SJSA1 (cell line): ENCODE measurements around the gene EARS2. TPM values are rescaled to one million over a fixed set of nuclear protein-coding genes. Genes with fewer than 3 reads are reported as not detected.
A peak's percentile ranks its signal among the peaks of the same experiment; 100 is the strongest.
"Not testable (repeated sequence)": the region's sequence is repeated elsewhere in the genome, so short reads cannot be mapped to it uniquely, and the experiment has no call there.

ENCODE experiments used
- DNase-seq, 2 experiments: peaks; one replicate each; pipeline ENCODE4 v3.0.0-alpha.2; 2015 to 2020; ENCODE audit warnings: low spot score in 2 of 2, low read depth in 1 of 2
- H3K27ac ChIP-seq: fragments of 250-450 bp; sonication (Bioruptor Pico); 2 replicates; pipeline ENCODE4 v1.5.1; 2020; ENCODE audit warnings: mild to moderate bottlenecking, moderate library complexity
- H3K27me3 ChIP-seq: fragments of 250-450 bp; sonication (Bioruptor Pico); replicated peaks from 2 replicates; pipeline ENCODE4 v1.5.1; 2020; ENCODE audit warnings: mild to moderate bottlenecking, moderate library complexity
- H3K36me3 ChIP-seq: fragments of 250-450 bp; sonication (Bioruptor Pico); 2 replicates; pipeline ENCODE4 v1.5.1; 2020; ENCODE audit warnings: mild to moderate bottlenecking
- H3K4me1 ChIP-seq: fragments of 250-450 bp; sonication (Bioruptor Pico); replicated peaks from 2 replicates; pipeline ENCODE4 v1.6.1; 2021; ENCODE audit warnings: mild to moderate bottlenecking
- H3K4me3 ChIP-seq: fragments of 250-450 bp; sonication (Bioruptor Pico); 2 replicates; pipeline ENCODE4 v1.5.1; 2020; ENCODE audit warnings: mild to moderate bottlenecking
- H3K9me3 ChIP-seq: fragments of 250-450 bp; sonication (Bioruptor Pico); replicated peaks from 2 replicates; pipeline ENCODE4 v1.5.1; 2020; ENCODE audit warnings: mild to moderate bottlenecking
- total RNA-seq: library from RNA; depleted of rRNA; stranded (reverse); fragments of >200 nt; shearing (Covaris generic); gene quantifications from 2 replicates; pipeline ENCODE4 v1.2.3, GENCODE V29; 2014

The EARS2 gene
- total RNA-seq, 1 experiment from 2014 or later = 48.4 TPM

- Histone ChIP-seq H3K36me3 (peaks cover 13% of the 10 kb centered on the region), H3K4me1 (peaks cover 10% of the 10 kb centered on the region), H3K4me3 (no peak overlapping the region), H3K27me3 (no peaks in the 10 kb centered on the region), H3K27ac (no peak overlapping the region), H3K9me3 (no peaks in the 10 kb centered on the region)
- no peak for DNase-seq
These were observed 44.9 kb downstream of the EARS2 start for GRCh38 chr16:23512168-23512695.

GRCh38 chr16:23511731-23512130, 45.4 kb downstream of the EARS2 start:
- Histone ChIP-seq H3K36me3 (peaks cover 13% of the 10 kb centered on the region), H3K9me3 (no peaks in the 10 kb centered on the region), H3K4me3 (no peak overlapping the region), H3K4me1 (peaks cover 10% of the 10 kb centered on the region), H3K27ac (no peak overlapping the region), H3K27me3 (no peaks in the 10 kb centered on the region)
- no peak for DNase-seq

- peaks cover 14% of the 10 kb centered on the region for H3K4me1 ChIP-seq
- not testable (repeated sequence) for H3K27me3 ChIP-seq, DNase-seq, H3K9me3 ChIP-seq, H3K27ac ChIP-seq
- peak overlapping the region; percentile 77; the same call in 1 of the 2 replicates for H3K4me3 ChIP-seq
- H3K36me3 ChIP-seq = peaks cover 13% of the 10 kb centered on the region
These were observed 46.3 kb downstream of the EARS2 start for GRCh38 chr16:23510915-23511270.

GRCh38 chr16:23510164-23510914, 46.8 kb downstream of the EARS2 start, which contains the start of gene GGA2:
Gene GGA2 (minus strand): TSS chr16:23510494. CDS start chr16:23510411, 83 bp downstream.
- DNase-seq = peak; percentile 79 to 89
- Histone ChIP-seq H3K36me3 (peaks cover 13% of the 10 kb centered on the region), H3K27me3 (no peaks in the 10 kb centered on the region), H3K4me3 (peak within 1 kb of the TSS; percentile 77), H3K4me1 (peaks cover 16% of the 10 kb centered on the region), H3K27ac (peak within 1 kb of the TSS; percentile 70), H3K9me3 (no peaks in the 10 kb centered on the region)

- DNase-seq = peak in 1 of 2 experiments; percentile 28
- peak overlapping the region; percentile 70 for H3K27ac ChIP-seq
- no peaks in the 10 kb centered on the region for H3K27me3 ChIP-seq
- H3K9me3 ChIP-seq = no peaks in the 10 kb centered on the region
- peaks cover 22% of the 10 kb centered on the region for H3K4me1 ChIP-seq
- peak overlapping the region; percentile 77 for H3K4me3 ChIP-seq
- H3K36me3 ChIP-seq = peaks cover 13% of the 10 kb centered on the region
These were observed 47.4 kb downstream of the EARS2 start for GRCh38 chr16:23509782-23510163.

GRCh38 chr16:23509441-23509754, 47.8 kb downstream of the EARS2 start:
- peaks cover 25% of the 10 kb centered on the region for H3K4me1 ChIP-seq
- no peaks in the 10 kb centered on the region for H3K27me3 ChIP-seq
- peak overlapping the region; percentile 77 for H3K4me3 ChIP-seq
- peaks cover 13% of the 10 kb centered on the region for H3K36me3 ChIP-seq
- no peak overlapping the region for H3K27ac ChIP-seq
- H3K9me3 ChIP-seq = no peaks in the 10 kb centered on the region
- no peak for DNase-seq

- no peaks in the 10 kb centered on the region for H3K9me3 ChIP-seq
- H3K27me3 ChIP-seq = no peaks in the 10 kb centered on the region
- peak overlapping the region; percentile 77 for H3K4me3 ChIP-seq
- peaks cover 31% of the 10 kb centered on the region for H3K4me1 ChIP-seq
- no peak for DNase-seq
- no peak overlapping the region for H3K27ac ChIP-seq
- peaks cover 13% of the 10 kb centered on the region for H3K36me3 ChIP-seq
These were observed 48.3 kb downstream of the EARS2 start for GRCh38 chr16:23508589-23509440.

- H3K9me3 ChIP-seq = no peaks in the 10 kb centered on the region
- H3K36me3 ChIP-seq = peaks cover 19% of the 10 kb centered on the region
- H3K27me3 ChIP-seq = no peaks in the 10 kb centered on the region
- H3K4me3 ChIP-seq = no peak overlapping the region
- H3K4me1 ChIP-seq = peaks cover 34% of the 10 kb centered on the region
- no peak for DNase-seq
- no peak overlapping the region for H3K27ac ChIP-seq
These were observed 50.5 kb downstream of the EARS2 start for GRCh38 chr16:23506606-23506994.

- Histone ChIP-seq H3K4me3 (no peak overlapping the region), H3K27ac (no peak overlapping the region), H3K36me3 (peaks cover 26% of the 10 kb centered on the region), H3K4me1 (peaks cover 34% of the 10 kb centered on the region), H3K9me3 (no peaks in the 10 kb centered on the region), H3K27me3 (no peaks in the 10 kb centered on the region)
- DNase-seq = no peak
These were observed 51.2 kb downstream of the EARS2 start for GRCh38 chr16:23505671-23506605.

GRCh38 chr16:23505180-23505665, 51.9 kb downstream of the EARS2 start:
- Histone ChIP-seq H3K27me3 (no peaks in the 10 kb centered on the region), H3K4me1 (peaks cover 34% of the 10 kb centered on the region), H3K4me3 (no peak overlapping the region), H3K27ac (peak overlapping the region; percentile 30), H3K9me3 (no peaks in the 10 kb centered on the region), H3K36me3 (peaks cover 27% of the 10 kb centered on the region)
- DNase-seq = no peak

GRCh38 chr16:23504453-23505179, 52.5 kb downstream of the EARS2 start:
- peaks cover 25% of the 10 kb centered on the region for H3K36me3 ChIP-seq
- H3K4me3 ChIP-seq = no peak overlapping the region
- H3K27ac ChIP-seq = peak overlapping the region; percentile 42
- peaks cover 34% of the 10 kb centered on the region for H3K4me1 ChIP-seq
- DNase-seq = peak; percentile 81 to 87
- no peaks in the 10 kb centered on the region for H3K9me3 ChIP-seq
- H3K27me3 ChIP-seq = no peaks in the 10 kb centered on the region

- no peak for DNase-seq
- Histone ChIP-seq H3K4me1 (peaks cover 30% of the 10 kb centered on the region), H3K4me3 (no peak overlapping the region), H3K27me3 (no peaks in the 10 kb centered on the region), H3K36me3 (peaks cover 22% of the 10 kb centered on the region), H3K9me3 (no peaks in the 10 kb centered on the region), H3K27ac (peak overlapping the region; percentile 42)
These were observed 53.1 kb downstream of the EARS2 start for GRCh38 chr16:23504076-23504452.

GRCh38 chr16:23502466-23502865, 54.7 kb downstream of the EARS2 start:
- DNase-seq = no peak
- Histone ChIP-seq H3K4me3 (no peak overlapping the region), H3K27ac (no peak overlapping the region), H3K4me1 (peaks cover 25% of the 10 kb centered on the region), H3K27me3 (no peaks in the 10 kb centered on the region), H3K9me3 (no peaks in the 10 kb centered on the region), H3K36me3 (peaks cover 18% of the 10 kb centered on the region)
